ENCODE data around the gene EIF4E1B. TPM values are rescaled to one million over a fixed set of nuclear protein-coding genes. Genes with fewer than 3 reads are reported as not detected.

EIF4E1B gene
- total RNA-seq, 4 donors from 2014 or later, result not detected

DNA sequence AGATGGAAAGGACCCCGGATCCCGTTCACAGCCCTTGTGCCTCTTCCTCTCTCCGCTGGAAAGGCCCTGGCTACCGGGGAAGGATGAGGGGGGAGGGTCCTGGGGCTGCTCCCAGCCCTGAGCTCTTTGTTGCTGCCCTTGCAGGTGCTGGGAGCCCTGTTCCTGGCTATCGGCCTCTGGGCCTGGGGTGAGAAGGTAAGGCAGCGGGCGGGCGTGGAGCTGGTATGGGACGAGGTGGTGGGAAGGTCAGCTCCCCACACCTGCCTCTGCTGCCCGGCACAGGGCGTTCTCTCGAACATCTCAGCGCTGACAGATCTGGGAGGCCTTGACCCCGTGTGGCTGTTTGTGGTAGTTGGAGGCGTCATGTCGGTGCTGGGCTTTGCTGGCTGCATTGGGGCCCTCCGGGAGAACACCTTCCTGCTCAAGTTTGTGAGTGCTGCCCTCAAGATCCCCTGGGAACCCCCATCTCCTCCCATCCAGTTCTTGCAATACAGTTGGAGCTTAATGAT is 21.1 kb downstream of the EIF4E1B start:
- TF ChIP-seq EP300 (IDR thresholded peaks at IDR 0.05) (no peak), POLR2A (IDR thresholded peaks at IDR 0.05) (no peak), POLR2AphosphoS5 (IDR thresholded peaks at IDR 0.05) (no peak)
- TF ChIP-seq, protein P1, sequence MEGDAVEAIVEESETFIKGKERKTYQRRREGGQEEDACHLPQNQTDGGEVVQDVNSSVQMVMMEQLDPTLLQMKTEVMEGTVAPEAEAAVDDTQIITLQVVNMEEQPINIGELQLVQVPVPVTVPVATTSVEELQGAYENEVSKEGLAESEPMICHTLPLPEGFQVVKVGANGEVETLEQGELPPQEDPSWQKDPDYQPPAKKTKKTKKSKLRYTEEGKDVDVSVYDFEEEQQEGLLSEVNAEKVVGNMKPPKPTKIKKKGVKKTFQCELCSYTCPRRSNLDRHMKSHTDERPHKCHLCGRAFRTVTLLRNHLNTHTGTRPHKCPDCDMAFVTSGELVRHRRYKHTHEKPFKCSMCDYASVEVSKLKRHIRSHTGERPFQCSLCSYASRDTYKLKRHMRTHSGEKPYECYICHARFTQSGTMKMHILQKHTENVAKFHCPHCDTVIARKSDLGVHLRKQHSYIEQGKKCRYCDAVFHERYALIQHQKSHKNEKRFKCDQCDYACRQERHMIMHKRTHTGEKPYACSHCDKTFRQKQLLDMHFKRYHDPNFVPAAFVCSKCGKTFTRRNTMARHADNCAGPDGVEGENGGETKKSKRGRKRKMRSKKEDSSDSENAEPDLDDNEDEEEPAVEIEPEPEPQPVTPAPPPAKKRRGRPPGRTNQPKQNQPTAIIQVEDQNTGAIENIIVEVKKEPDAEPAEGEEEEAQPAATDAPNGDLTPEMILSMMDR (IDR thresholded peaks at IDR 0.05), result no peak
- 87% methylated on average over 4 of the region's 17 CpGs; no CpG with 5 or more reads in 1 of the 2 donors for WGBS, 2 donors (ENCODE audit: low coverage in 1 of 2)
- no peak for ATAC-seq

GRCh38 chr5:176652136-176652535 is 21.7 kb downstream of the EIF4E1B start:
- Histone ChIP-seq H3K9me3 (no peaks in the 10 kb centered on the region), H3K36me3 (peaks cover 0 to 49% of the 10 kb centered on the region in 2 donors), H3K4me3 (no peak overlapping the region), H3K27me3 (no peaks in the 10 kb centered on the region), H3K4me1 (peaks cover 0 to 35% (median 12%) of the 10 kb centered on the region in 3 donors), H3K27ac (no peak overlapping the region)
- ATAC-seq, result no peak
- 60 to 82% methylated on average over 2 to 7 of the region's 8 CpGs for WGBS, 2 donors (ENCODE audit: low coverage in 1 of 2)
- no peak for TF ChIP-seq POLR2A (IDR thresholded peaks at IDR 0.05)
- TF ChIP-seq, protein P1 (IDR thresholded peaks at IDR 0.05), result no peak

More for the DNA sequence above, 21.1 kb downstream of the EIF4E1B start:
- no peak overlapping the region for H3K27ac ChIP-seq
- peaks cover 0 to 40% (median 12%) of the 10 kb centered on the region in 3 donors for H3K4me1 ChIP-seq
- H3K36me3 ChIP-seq, result peaks cover 0 to 43% of the 10 kb centered on the region in 2 donors
- H3K9me3 ChIP-seq, result no peaks in the 10 kb centered on the region
- no peak overlapping the region for H3K4me3 ChIP-seq
- H3K27me3 ChIP-seq, result no peaks in the 10 kb centered on the region

GRCh38 chr5:176653401-176654385 is 23.2 kb downstream of the EIF4E1B start:
- TF ChIP-seq POLR2A (IDR thresholded peaks at IDR 0.05), result no peak
- TF ChIP-seq POLR2AphosphoS5 (IDR thresholded peaks at IDR 0.05), result no peak
- TF ChIP-seq EP300 (IDR thresholded peaks at IDR 0.05), result no peak
- TF ChIP-seq, protein P1 (IDR thresholded peaks at IDR 0.05), result no peak
- no peak for ATAC-seq
- Histone ChIP-seq H3K27me3 (no peaks in the 10 kb centered on the region), H3K27ac (no peak overlapping the region), H3K4me1 (peaks cover 0 to 32% (median 8%) of the 10 kb centered on the region in 3 donors), H3K4me3 (no peak overlapping the region), H3K9me3 (no peaks in the 10 kb centered on the region), H3K36me3 (peaks cover 0 to 56% of the 10 kb centered on the region in 2 donors)
- 74 to 83% methylated on average over 6 to 7 of the region's 18 CpGs for WGBS, 2 donors (ENCODE audit: low coverage in 1 of 2)

GRCh38 chr5:176654856-176655255 is 24.4 kb downstream of the EIF4E1B start:
- TF ChIP-seq POLR2A (IDR thresholded peaks at IDR 0.05), result no peak
- no peak for TF ChIP-seq EP300 (IDR thresholded peaks at IDR 0.05)
- no peak for TF ChIP-seq POLR2AphosphoS5 (IDR thresholded peaks at IDR 0.05)
- TF ChIP-seq, protein P1 (IDR thresholded peaks at IDR 0.05), result no peak
- Histone ChIP-seq H3K4me1 (peaks cover 0 to 28% (median 12%) of the 10 kb centered on the region in 3 donors), H3K27ac (no peak overlapping the region), H3K36me3 (peaks cover 0 to 56% of the 10 kb centered on the region in 2 donors), H3K9me3 (no peaks in the 10 kb centered on the region), H3K27me3 (no peaks in the 10 kb centered on the region), H3K4me3 (no peak overlapping the region)
- WGBS, 2 donors (ENCODE audit: low coverage in 1 of 2), result 72% methylated on average over 3 of the region's 14 CpGs; no CpG with 5 or more reads in 1 of the 2 donors
- no peak for ATAC-seq
